ENCODE results near the gene SLC9B1.

GRCh38 chr4:102862016-102862415, 157.5 kb downstream of the SLC9B1 start:
- no peak for TF ChIP-seq CTCF (IDR thresholded peaks at IDR 0.05)
- no peak for TF ChIP-seq POLR2A (IDR thresholded peaks at IDR 0.05)
